ENCODE data around the gene BUD31. TPM values are rescaled to one million over a fixed set of nuclear protein-coding genes. Genes with fewer than 3 reads are reported as not detected.

BUD31 gene
- total and polyA plus RNA-seq, 2 of the 8 experiments (the other 6 are each of a cell fraction or from before 2014, with no cell fraction given), result 46.7 to 114 TPM

- Histone ChIP-seq H2AFZ (ENCODE audit: low read length) (no peak overlapping the region), H3K79me2 (ENCODE audit: control insufficient read depth in 1 of 2, insufficient read depth in 2 of 2, low read length in 2 of 2) (peaks cover 3 to 23% of the 10 kb centered on the region in 2 experiments; a peak in 3 of 4 replicates), H2BK120ac (replicated peaks; ENCODE audit: low read depth, low read length) (no peak overlapping the region), H2BK12ac (ENCODE audit: low read depth, low read length) (no peak overlapping the region), H3K9ac (replicated peaks in 1 of 4; ENCODE audit: extremely low read depth in 1 of 4, low read depth in 3 of 4, low read length in 3 of 4) (no peak overlapping the region), H3K9me3 (ENCODE audit: insufficient read depth in 2 of 2, low read depth in 1 of 2, low read length in 1 of 2) (no peaks in the 10 kb centered on the region), H3K79me1 (ENCODE audit: low read depth, low read length) (peaks cover 3% of the 10 kb centered on the region), H3K4ac (replicated peaks; ENCODE audit: insufficient read length, low read depth, low read length) (no peak overlapping the region), H2BK20ac (ENCODE audit: low read length) (no peak overlapping the region), H3K4me1 (replicated peaks in 1 of 4; ENCODE audit: control insufficient read depth in 3 of 4, insufficient read depth in 4 of 4, low read length in 3 of 4) (no peaks in the 10 kb centered on the region; a peak in 1 of 7 replicates), H2AK5ac (ENCODE audit: low read depth, low read length) (no peak overlapping the region), H3K18ac (ENCODE audit: extremely low read depth, low read length) (no peak overlapping the region), H3K14ac (ENCODE audit: insufficient read length) (no peak overlapping the region), H4K20me1 (replicated peaks in 1 of 2; ENCODE audit: control insufficient read depth in 1 of 2, insufficient read depth in 2 of 2, low read length in 2 of 2) (peaks cover 13 to 33% of the 10 kb centered on the region in 2 experiments), H3K4me2 (ENCODE audit: insufficient read depth in 1 of 2, low read depth in 2 of 2, low read length in 2 of 2) (no peak overlapping the region), H3K4me3 (ENCODE audit: extremely low read depth in 1 of 4, insufficient read depth in 2 of 4, low read depth in 3 of 4, low read length in 4 of 4) (no peak overlapping the region), H3K27ac (ENCODE audit: low read depth, low read length) (no peak overlapping the region), H2BK5ac (ENCODE audit: low read depth, low read length) (no peak overlapping the region), H4K5ac (ENCODE audit: insufficient read length, low read depth, low read length) (no peak overlapping the region), H3K23ac (ENCODE audit: insufficient read length) (no peak overlapping the region), H3K23me2 (ENCODE audit: low read depth, low read length) (no peaks in the 10 kb centered on the region), H3K36me3 (ENCODE audit: control insufficient read depth in 2 of 4, insufficient read depth in 4 of 4, low read length in 3 of 4) (peaks cover 24 to 86% (median 60%) of the 10 kb centered on the region in 4 experiments), H4K8ac (ENCODE audit: extremely low read depth, insufficient read depth, low read length) (peak overlapping the region; percentile 10; the same call in 1 of the 2 replicates), H4K91ac (replicated peaks; ENCODE audit: insufficient read length, low read length) (no peak overlapping the region), H3K27me3 (replicated peaks in 1 of 4; ENCODE audit: control insufficient read depth in 3 of 4, extremely low read depth in 1 of 4, insufficient read depth in 3 of 4, low read length in 3 of 4) (no peaks in the 10 kb centered on the region), H3K56ac (replicated peaks; ENCODE audit: insufficient read length, low read depth, low read length) (no peak overlapping the region), H2BK15ac (ENCODE audit: low read length) (no peak overlapping the region)
- WGBS, 2 experiments (ENCODE audit: extremely low coverage in 1 of 2, insufficient coverage in 1 of 2, insufficient read length in 1 of 2, insufficient replicate concordance in 2 of 2, low coverage in 1 of 2, low lambda C conversion rate in 2 of 2, missing lambda C conversion rate in 1 of 2), result 84% methylated on average over 9 of the region's 9 CpGs; no CpG with 5 or more reads in 1 of the 2 experiments
- no peak for DNase-seq (ENCODE audit: low read depth in 1 of 2, low spot score in 2 of 2)
- TF ChIP-seq KDM4A (IDR thresholded peaks at IDR 0.05; ENCODE audit: low read depth, low read length, severe bottlenecking) (no peak), SRF (IDR thresholded peaks at IDR 0.05; ENCODE audit: low read depth, low read length) (no peak), KDM1A (IDR thresholded peaks at IDR 0.05; ENCODE audit: borderline replicate concordance, low read length) (no peak), TAF7 (optimal IDR thresholded peaks at IDR 0.05; ENCODE audit: borderline replicate concordance, low read depth, low read length) (no peak), SP4 (IDR thresholded peaks at IDR 0.05; ENCODE audit: low read length) (no peak), POLR2AphosphoS5 (IDR thresholded peaks at IDR 0.05; ENCODE audit: low read depth, low read length) (peak; percentile 13; the same call in 1 of the 2 replicates), SP1 (IDR thresholded peaks at IDR 0.05; ENCODE audit: low read depth, low read length) (no peak), GTF2F1 (IDR thresholded peaks at IDR 0.05; ENCODE audit: borderline replicate concordance, low read depth, low read length) (no peak), GABPA (IDR thresholded peaks at IDR 0.05; ENCODE audit: borderline replicate concordance, insufficient read depth, low read length) (no peak)
- ChIA-PET POLR2A (ENCODE audit: partially characterized antibody) (interaction anchor here (1.1 to 7.5 kb wide), 11 partner anchors 9 to 102 kb away, joined by 3 to 63 read pairs (median 6); partner anchors contain the start of genes ATP5MF, BUD31, CPSF4 and PDAP1), CTCF (ENCODE audit: partially characterized antibody) (interaction anchor here (0.7 to 2.1 kb wide), 5 partner anchors 12 to 52 kb away, joined by 3 to 7 read pairs (median 3); no protein-coding TSS in a partner anchor)
- no peak for FAIRE-seq
Measured at GRCh38 chr7:99455874-99456273, 47.1 kb downstream of the BUD31 start.
